GM23248 (cell line): ENCODE results near the gene LYRM9. TPM values are rescaled to one million over a fixed set of nuclear protein-coding genes. Genes with fewer than 3 reads are reported as not detected.
A peak's percentile ranks its signal among the peaks of the same experiment; 100 is the strongest.

Experiments used
- DNase-seq: peaks from one replicate; pipeline ENCODE4 v3.0.0-alpha.2; 2015
- H2AFZ ChIP-seq: fragments of 200-600 bp; sonication (generic); 2 replicates; pipeline ENCODE4 v1.6.1; 2016; ENCODE audit warnings: antibody characterized with exemption
- H3F3A ChIP-seq: fragments of 200-600 bp; sonication (generic); 2 replicates; pipeline ENCODE4 v1.6.1; 2016; ENCODE audit warnings: mild to moderate bottlenecking, antibody characterized with exemption, mixed run types; ENCODE audit not compliant: insufficient read depth
- H3K27ac ChIP-seq: fragments of 200-600 bp; sonication (generic); 2 replicates; pipeline ENCODE4 v1.5.1; 2016; ENCODE audit warnings: mild to moderate bottlenecking
- H3K27me3 ChIP-seq: fragments of 200-600 bp; sonication (generic); replicated peaks from 2 replicates; pipeline ENCODE4 v1.6.1; 2016; ENCODE audit warnings: mild to moderate bottlenecking; ENCODE audit not compliant: insufficient read depth
- H3K36me3 ChIP-seq: fragments of 200-600 bp; sonication (generic); 2 replicates; pipeline ENCODE4 v1.6.1; 2016; ENCODE audit warnings: low read depth, mild to moderate bottlenecking
- H3K4me1 ChIP-seq: fragments of 200-600 bp; sonication (generic); 2 replicates; pipeline ENCODE4 v1.6.1; 2016; ENCODE audit warnings: mild to moderate bottlenecking; ENCODE audit not compliant: insufficient read depth
- H3K4me2 ChIP-seq: fragments of 200-600 bp; sonication (generic); one replicate; pipeline ENCODE4 v1.6.1; 2016; ENCODE audit warnings: mild to moderate bottlenecking; ENCODE audit not compliant: unreplicated experiment
- H3K4me3 ChIP-seq: fragments of 200-600 bp; sonication (generic); 2 replicates; pipeline ENCODE4 v1.5.1; 2016; ENCODE audit warnings: mild to moderate bottlenecking
- H3K79me2 ChIP-seq: fragments of 200-600 bp; sonication (generic); 2 replicates; pipeline ENCODE4 v1.6.1; 2016; ENCODE audit warnings: mild to moderate bottlenecking; ENCODE audit not compliant: insufficient read depth
- H3K9ac ChIP-seq: fragments of 200-600 bp; sonication (generic); 2 replicates; pipeline ENCODE4 v1.6.1; 2016; ENCODE audit warnings: mild to moderate bottlenecking
- H3K9me2 ChIP-seq: fragments of 200-600 bp; sonication (generic); 2 replicates; pipeline ENCODE4 v1.6.1; 2016; ENCODE audit warnings: mixed run types, mild to moderate bottlenecking, moderate library complexity; ENCODE audit not compliant: insufficient read depth
- H3K9me3 ChIP-seq: fragments of 200-600 bp; sonication (generic); one replicate; pipeline ENCODE4 v1.6.1; 2017; ENCODE audit warnings: low read depth
- H4K20me1 ChIP-seq: fragments of 200-600 bp; sonication (generic); 2 replicates; pipeline ENCODE4 v1.6.0; 2016; ENCODE audit not compliant: insufficient read depth
- EZH2 ChIP-seq: fragments of 200-600 bp; sonication (generic); IDR thresholded peaks from 2 replicates; pipeline ENCODE4 v1.6.1; 2018; ENCODE audit warnings: antibody characterized with exemption, mild to moderate bottlenecking; ENCODE audit not compliant: insufficient read depth, poor library complexity, severe bottlenecking
- EZH2phosphoT487 ChIP-seq: fragments of 200-600 bp; sonication (generic); IDR thresholded peaks from 2 replicates; pipeline ENCODE4 v1.6.1; 2018; ENCODE audit warnings: antibody characterized with exemption, moderate library complexity, mild to moderate bottlenecking, low read depth; ENCODE audit not compliant: insufficient read depth
- WGBS, 2 experiments: methylation state at CpG; one replicate each; pipeline ENCODE4 v1.1.6; 2015 to 2017; ENCODE audit warnings: low lambda C conversion rate in 2 of 2, low coverage in 1 of 2; ENCODE audit errors: missing lambda C conversion rate in 2 of 2; 5-methylcytosine and 5-hydroxymethylcytosine counted together
- in situ Hi-C: fragments of 300-500 bp; cut with MboI; formaldehyde crosslinking; loops from 2 replicates; pipeline ENCODE4 v1.15.0; 2020
- polyA plus RNA-seq: library from polyadenylated mRNA; unstranded; fragments of >200 nt; fragmentation: Nextera tagmentation; extraction: Ambion mirVana; gene quantifications from 2 replicates; pipeline ENCODE4 v1.2.1, GENCODE V29; 2016
- total RNA-seq: library from RNA; depleted of rRNA; stranded (reverse); fragments of >200 nt; shearing (Covaris generic); gene quantifications from 2 replicates; pipeline ENCODE4 v1.2.3, GENCODE V29; 2014

LYRM9 gene
- total and polyA plus RNA-seq, 2 experiments from 2014 or later, result 11.3 to 15.4 TPM

- TF ChIP-seq EZH2phosphoT487 (no peak), EZH2 (no peak)
- no peaks in the 10 kb centered on the region for H4K20me1 ChIP-seq
- H3K79me2 ChIP-seq, result no peaks in the 10 kb centered on the region
- in situ Hi-C loops, result no loop called here
- H3K27ac ChIP-seq, result no peak overlapping the region
- H3K9me3 ChIP-seq, result no peaks in the 10 kb centered on the region
- no peak overlapping the region for H2AFZ ChIP-seq
- no peak overlapping the region for H3K4me2 ChIP-seq
- H3K4me1 ChIP-seq, result peaks cover 5% of the 10 kb centered on the region; the same call in 1 of the 2 replicates
- H3F3A ChIP-seq, result 0 out of 2 replicates have a peak, but pooled peaks cover 8% of the 10 kb centered on the region
- no peak overlapping the region for H3K9ac ChIP-seq
- H3K4me3 ChIP-seq, result no peak overlapping the region
- no peaks in the 10 kb centered on the region for H3K36me3 ChIP-seq
- no peaks in the 10 kb centered on the region for H3K27me3 ChIP-seq
- H3K9me2 ChIP-seq, result no peaks in the 10 kb centered on the region
- WGBS, 2 experiments, result 10% methylated on average over 5 of the region's 5 CpGs
- DNase-seq, result peak; percentile 47
Observed at GRCh38 chr17:27904534-27905446, 11.6 kb upstream of the LYRM9 start.

GRCh38 chr17:27904114-27904513 is 10.9 kb upstream of the LYRM9 start:
- Histone ChIP-seq H3F3A (0 out of 2 replicates have a peak, but pooled peaks cover 8% of the 10 kb centered on the region), H3K27ac (no peak overlapping the region), H3K4me2 (no peak overlapping the region), H3K79me2 (no peaks in the 10 kb centered on the region), H3K9me3 (no peaks in the 10 kb centered on the region), H4K20me1 (no peaks in the 10 kb centered on the region), H3K9me2 (no peaks in the 10 kb centered on the region), H2AFZ (no peak overlapping the region), H3K4me3 (no peak overlapping the region), H3K27me3 (no peaks in the 10 kb centered on the region), H3K9ac (no peak overlapping the region), H3K4me1 (peaks cover 5% of the 10 kb centered on the region; the same call in 1 of the 2 replicates), H3K36me3 (no peaks in the 10 kb centered on the region)
- 38 to 43% methylated on average over 1 of the region's 1 CpG for WGBS, 2 experiments
- DNase-seq, result no peak
- TF ChIP-seq EZH2 (no peak), EZH2phosphoT487 (no peak)
- in situ Hi-C loops, result no loop called here

DNA sequence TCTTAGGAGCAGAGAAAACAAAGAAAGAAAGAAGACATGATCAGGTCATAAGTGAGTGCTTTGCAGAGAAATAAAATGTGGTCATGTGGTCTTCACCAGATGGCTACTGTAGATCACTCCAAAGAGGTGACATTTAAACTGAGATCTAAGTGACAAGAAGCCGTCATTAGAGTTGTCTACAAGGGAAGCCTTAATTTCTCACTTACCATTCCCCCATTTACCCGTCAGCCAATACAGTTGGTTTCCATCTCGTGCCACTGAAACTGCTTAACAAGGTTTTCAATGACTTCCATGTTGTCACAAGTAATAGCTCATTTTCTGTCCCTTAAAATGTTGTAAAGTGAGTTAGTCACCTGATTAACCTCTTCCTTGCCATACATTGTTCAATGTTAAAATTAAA is 6.4 kb upstream of the LYRM9 start:
- DNase-seq, result no peak
- H3K9me3 ChIP-seq, result no peaks in the 10 kb centered on the region
- no peak overlapping the region for H3K4me2 ChIP-seq
- H3K27ac ChIP-seq, result no peak overlapping the region
- H2AFZ ChIP-seq, result no peak overlapping the region
- H3K9ac ChIP-seq, result no peak overlapping the region
- in situ Hi-C loops, result no loop called here
- 0 out of 2 replicates have a peak, but pooled peaks cover 6% of the 10 kb centered on the region for H3F3A ChIP-seq
- no peaks in the 10 kb centered on the region for H4K20me1 ChIP-seq
- no peaks in the 10 kb centered on the region for H3K36me3 ChIP-seq
- H3K9me2 ChIP-seq, result no peaks in the 10 kb centered on the region
- H3K27me3 ChIP-seq, result peaks cover 5% of the 10 kb centered on the region
- H3K4me3 ChIP-seq, result no peak overlapping the region
- H3K4me1 ChIP-seq, result no peaks in the 10 kb centered on the region; the same call in 1 of the 2 replicates
- TF ChIP-seq EZH2 (no peak), EZH2phosphoT487 (no peak)
- no peaks in the 10 kb centered on the region for H3K79me2 ChIP-seq
- 26 to 31% methylated on average over 3 of the region's 3 CpGs for WGBS, 2 experiments

- no peak overlapping the region for H3K27ac ChIP-seq
- no peaks in the 10 kb centered on the region for H4K20me1 ChIP-seq
- H3K9me2 ChIP-seq, result no peaks in the 10 kb centered on the region
- no peaks in the 10 kb centered on the region for H3K79me2 ChIP-seq
- H3K4me1 ChIP-seq, result no peaks in the 10 kb centered on the region
- DNase-seq, result no peak
- no peak overlapping the region for H3K4me2 ChIP-seq
- H3K9me3 ChIP-seq, result no peaks in the 10 kb centered on the region
- H3K4me3 ChIP-seq, result no peak overlapping the region
- H3K27me3 ChIP-seq, result peaks cover 8% of the 10 kb centered on the region
- no peak overlapping the region for H2AFZ ChIP-seq
- TF ChIP-seq EZH2, result no peak
- TF ChIP-seq EZH2phosphoT487, result no peak
- in situ Hi-C loops, result no loop called here
- H3K36me3 ChIP-seq, result no peaks in the 10 kb centered on the region
- H3K9ac ChIP-seq, result no peak overlapping the region
- H3F3A ChIP-seq, result no peaks in the 10 kb centered on the region
Observed at GRCh38 chr17:27898096-27898495, 4.9 kb upstream of the LYRM9 start.
